AG04450 (cell line): ENCODE measurements around the gene HLA-DQB1. TPM values are rescaled to one million over a fixed set of nuclear protein-coding genes. Genes with fewer than 3 reads are reported as not detected.

Experiments
- CTCF ChIA-PET: fragments of 300-600, 350-600 bp; formaldehyde crosslinking; extraction: SDS; loops from one replicate; lab custom pipeline; 2022; ENCODE audit warnings: antibody characterized with exemption, inconsistent platforms; lab: Charles Lee
- POLR2A ChIA-PET: fragments of 350-600 bp; formaldehyde crosslinking; extraction: SDS; loops from one replicate; lab custom pipeline; 2021; ENCODE audit warnings: antibody characterized with exemption, inconsistent platforms; lab: Yijun Ruan, JAX
- DNase-seq: peaks from one replicate; pipeline ENCODE4 v3.0.0-alpha.2; 2011; ENCODE audit warnings: low read depth, low spot score
- H3K27ac ChIP-seq: one replicate; pipeline ENCODE4 v1.5.1; 2012; ENCODE audit warnings: low read depth, low read length, control low read depth
- H3K27me3 ChIP-seq: one replicate; pipeline ENCODE4 v1.6.0; 2012; ENCODE audit warnings: low read length; ENCODE audit not compliant: control insufficient read depth, insufficient read depth
- H3K4me3 ChIP-seq: 2 replicates; pipeline ENCODE4 v1.5.1; 2011; ENCODE audit warnings: mild to moderate bottlenecking, low read depth, low read length, control low read depth
- H3K9me3 ChIP-seq: 2 replicates; pipeline ENCODE4 v1.5.1; 2012; ENCODE audit warnings: low read length; ENCODE audit not compliant: control insufficient read depth, insufficient read depth
- polyA plus RNA-seq: library from polyadenylated mRNA; depleted of rRNA; stranded (reverse); fragments of >200 nt; gene quantifications from 2 replicates; pipeline ENCODE4 v1.2.3, GENCODE V29; 2011
- TF ChIP-seq, protein P1 (sequence below): IDR thresholded peaks from 2 replicates; pipeline ENCODE4 v1.5.1; 2011; ENCODE audit warnings: low read depth, low read length, control low read depth, inconsistent platforms

Gene HLA-DQB1
- polyA plus RNA-seq, 1 experiment: not detected

DNA sequence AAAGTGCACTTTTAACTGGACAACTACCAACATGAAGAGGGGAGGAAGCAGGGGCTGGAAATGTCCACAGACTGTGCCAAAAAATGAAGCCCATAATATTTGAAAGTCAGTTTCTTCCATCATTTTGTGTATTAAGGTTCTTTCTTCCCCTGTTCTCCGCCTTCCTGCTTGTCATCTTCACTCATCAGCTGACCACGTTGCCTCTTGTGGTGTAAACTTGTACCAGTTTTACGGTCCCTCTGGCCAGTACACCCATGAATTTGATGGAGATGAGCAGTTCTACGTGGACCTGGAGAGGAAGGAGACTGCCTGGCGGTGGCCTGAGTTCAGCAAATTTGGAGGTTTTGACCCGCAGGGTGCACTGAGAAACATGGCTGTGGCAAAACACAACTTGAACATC lies 25.3 kb downstream of the HLA-DQB1 start:
- Histone ChIP-seq H3K9me3 (no peaks in the 10 kb centered on the region), H3K27me3 (no peaks in the 10 kb centered on the region), H3K4me3 (no peak overlapping the region), H3K27ac (no peak overlapping the region)
- TF ChIP-seq, protein P1, sequence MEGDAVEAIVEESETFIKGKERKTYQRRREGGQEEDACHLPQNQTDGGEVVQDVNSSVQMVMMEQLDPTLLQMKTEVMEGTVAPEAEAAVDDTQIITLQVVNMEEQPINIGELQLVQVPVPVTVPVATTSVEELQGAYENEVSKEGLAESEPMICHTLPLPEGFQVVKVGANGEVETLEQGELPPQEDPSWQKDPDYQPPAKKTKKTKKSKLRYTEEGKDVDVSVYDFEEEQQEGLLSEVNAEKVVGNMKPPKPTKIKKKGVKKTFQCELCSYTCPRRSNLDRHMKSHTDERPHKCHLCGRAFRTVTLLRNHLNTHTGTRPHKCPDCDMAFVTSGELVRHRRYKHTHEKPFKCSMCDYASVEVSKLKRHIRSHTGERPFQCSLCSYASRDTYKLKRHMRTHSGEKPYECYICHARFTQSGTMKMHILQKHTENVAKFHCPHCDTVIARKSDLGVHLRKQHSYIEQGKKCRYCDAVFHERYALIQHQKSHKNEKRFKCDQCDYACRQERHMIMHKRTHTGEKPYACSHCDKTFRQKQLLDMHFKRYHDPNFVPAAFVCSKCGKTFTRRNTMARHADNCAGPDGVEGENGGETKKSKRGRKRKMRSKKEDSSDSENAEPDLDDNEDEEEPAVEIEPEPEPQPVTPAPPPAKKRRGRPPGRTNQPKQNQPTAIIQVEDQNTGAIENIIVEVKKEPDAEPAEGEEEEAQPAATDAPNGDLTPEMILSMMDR: no peak
- CTCF ChIA-PET: no interaction called here
- POLR2A ChIA-PET: no interaction called here
- no peak for DNase-seq

GRCh38 chr6:32639440-32640394 lies 26.7 kb downstream of the HLA-DQB1 start:
- H3K27ac ChIP-seq: no peak overlapping the region
- no peaks in the 10 kb centered on the region for H3K9me3 ChIP-seq
- TF ChIP-seq, protein P1: no peak
- H3K27me3 ChIP-seq: no peaks in the 10 kb centered on the region
- ChIA-PET CTCF (no interaction called here), POLR2A (no interaction called here)
- no peak overlapping the region for H3K4me3 ChIP-seq
- DNase-seq: no peak

GRCh38 chr6:32638532-32639219 lies 27.8 kb downstream of the HLA-DQB1 start:
- Histone ChIP-seq H3K27me3 (no peaks in the 10 kb centered on the region), H3K9me3 (no peaks in the 10 kb centered on the region), H3K4me3 (no peak overlapping the region), H3K27ac (no peak overlapping the region)
- ChIA-PET POLR2A (no interaction called here), CTCF (no interaction called here)
- DNase-seq: no peak
- TF ChIP-seq, protein P1: no peak

- Histone ChIP-seq H3K27ac (no peak overlapping the region), H3K4me3 (no peak overlapping the region), H3K27me3 (no peaks in the 10 kb centered on the region), H3K9me3 (no peaks in the 10 kb centered on the region)
- POLR2A ChIA-PET: no interaction called here
- CTCF ChIA-PET: no interaction called here
- TF ChIP-seq, protein P1: no peak
- no peak for DNase-seq
These were observed 28.6 kb downstream of the HLA-DQB1 start for GRCh38 chr6:32637883-32638282.
